Activated naive CD4-positive, alpha-beta T cell (primary cell): Measurements from ENCODE around the gene ADRM1.

Experiments
- DNase-seq, 4 experiments: peaks; one replicate each; lab custom pipeline; 2025; lab: John Stamatoyannopoulos, UW

Gene ADRM1

DNA sequence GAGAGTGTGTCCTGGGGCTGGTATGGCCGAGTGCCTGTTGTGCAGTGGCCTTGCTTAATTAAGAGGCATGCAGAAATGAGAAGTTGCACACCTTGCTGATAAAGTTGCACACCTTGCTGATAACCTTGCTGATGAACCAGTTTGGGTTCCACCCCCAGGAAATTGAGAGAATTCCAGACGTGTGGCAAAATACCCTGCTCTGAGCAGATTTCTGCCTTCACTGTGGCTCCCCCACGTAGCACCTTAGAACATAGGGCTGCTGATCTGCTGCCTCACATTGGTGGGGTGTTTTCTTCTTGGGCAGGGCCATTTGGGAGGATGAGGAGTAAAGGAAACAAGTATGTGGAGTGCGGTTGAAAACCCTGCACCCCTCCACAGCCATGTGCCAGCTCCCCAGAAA, 22.5 kb upstream of the ADRM1 start:
- DNase-seq: no peak

DNA sequence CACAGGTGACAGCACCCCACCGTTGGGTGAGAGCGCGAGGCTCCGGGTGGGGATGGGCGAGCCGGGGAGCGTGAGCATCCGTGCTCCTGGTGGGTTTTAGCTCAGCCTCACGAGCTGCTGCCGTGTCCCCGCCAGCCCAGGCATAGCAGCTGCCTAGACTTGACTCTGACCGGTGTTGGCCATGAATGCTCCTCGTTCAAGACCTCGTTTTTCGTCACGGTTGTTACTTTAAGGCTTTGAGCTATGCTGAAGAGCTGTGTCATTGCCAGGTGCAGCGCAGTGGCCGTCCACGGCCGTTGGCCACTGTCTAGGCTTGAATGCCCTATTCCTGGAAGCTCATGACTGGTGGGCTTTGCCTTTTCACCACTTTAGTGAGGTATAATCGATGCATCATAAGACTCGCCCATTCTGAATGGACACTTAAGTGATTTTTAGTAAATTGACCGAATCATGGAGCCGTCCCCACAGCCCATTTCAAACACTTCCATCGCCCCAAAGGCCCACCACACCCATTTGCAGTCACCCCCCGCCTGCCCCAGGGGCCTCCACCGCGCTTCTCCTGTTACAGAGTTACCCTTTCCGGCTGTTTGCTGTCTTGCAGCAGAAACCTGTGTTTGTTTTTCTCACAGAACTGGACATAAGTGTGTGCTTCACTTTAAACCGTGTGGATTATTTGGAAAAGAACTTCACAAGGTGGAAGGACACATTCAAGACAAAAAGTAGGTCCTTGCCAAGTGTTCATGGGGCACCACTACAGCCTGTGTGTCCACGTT, 21.4 kb upstream of the ADRM1 start:
- DNase-seq: no peak

DNA sequence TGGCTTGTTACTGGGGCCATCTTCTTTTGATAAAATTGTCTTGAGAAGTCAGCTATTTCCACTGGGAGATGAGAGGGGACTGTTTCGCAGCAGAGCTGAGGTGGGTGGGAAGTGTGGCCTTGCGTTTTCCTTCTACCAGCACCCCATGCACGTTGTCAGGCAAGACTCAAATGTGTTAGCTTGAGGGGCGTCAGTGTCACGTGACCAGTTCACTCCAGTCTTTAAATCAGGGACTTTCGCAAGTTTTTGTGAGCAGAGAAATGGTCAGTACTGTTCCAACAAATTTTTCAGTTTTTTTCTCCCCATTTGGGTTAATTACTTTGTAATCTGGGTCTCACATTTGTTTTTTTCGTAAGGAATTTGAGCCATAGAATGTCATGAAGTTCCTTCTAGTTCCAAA, 20.7 kb upstream of the ADRM1 start:
- no peak for DNase-seq

DNA sequence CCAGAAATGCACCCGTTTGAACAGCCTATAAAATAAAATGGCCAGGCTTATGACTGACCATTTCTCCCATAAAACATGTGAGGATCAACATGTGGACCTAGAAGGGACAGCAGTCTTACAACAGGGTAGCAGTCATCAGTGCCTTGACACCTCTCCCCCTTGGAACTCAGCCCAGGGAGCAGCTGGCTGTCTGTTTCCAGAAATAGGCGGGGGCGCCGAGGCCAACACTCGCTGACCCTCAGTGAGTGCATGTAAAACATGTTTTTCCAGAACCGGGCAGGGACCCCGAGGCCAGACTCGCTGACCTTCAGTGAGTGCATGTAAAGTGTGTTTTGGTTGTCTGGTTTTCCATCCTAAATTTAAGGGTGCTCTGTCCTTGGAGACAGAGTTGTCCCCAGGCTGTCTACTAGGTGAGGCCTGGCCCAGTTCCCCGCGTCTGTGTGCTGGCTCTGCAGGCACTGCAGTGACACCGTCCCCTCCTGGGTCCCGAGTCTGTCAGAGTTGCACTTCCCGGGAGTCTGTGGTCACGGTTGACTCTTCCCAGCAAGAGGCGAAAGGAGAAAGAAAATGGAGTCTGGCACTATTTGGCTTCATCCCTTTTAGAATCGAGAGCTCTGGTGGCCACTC, 19.8 kb upstream of the ADRM1 start:
- DNase-seq: no peak

DNA sequence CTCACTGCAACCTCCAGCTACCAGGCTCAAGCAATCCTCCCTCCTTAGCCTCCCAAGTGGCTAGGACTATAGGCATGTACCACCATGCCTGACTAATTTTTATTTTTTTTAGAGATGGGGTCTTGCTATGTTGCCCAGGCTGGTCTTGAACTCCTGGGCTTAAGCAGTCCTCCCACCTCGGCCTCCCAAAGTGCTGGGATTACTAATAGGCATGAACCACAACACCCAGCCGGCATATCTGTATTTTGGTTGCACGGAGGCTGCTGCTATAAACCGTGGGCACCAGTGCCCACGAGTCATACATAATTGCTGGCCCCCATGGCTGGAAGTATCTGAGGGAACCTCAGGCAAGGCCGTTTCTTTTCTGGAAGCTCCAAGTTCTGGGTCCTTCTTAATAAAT, 18.3 kb upstream of the ADRM1 start:
- no peak for DNase-seq

DNA sequence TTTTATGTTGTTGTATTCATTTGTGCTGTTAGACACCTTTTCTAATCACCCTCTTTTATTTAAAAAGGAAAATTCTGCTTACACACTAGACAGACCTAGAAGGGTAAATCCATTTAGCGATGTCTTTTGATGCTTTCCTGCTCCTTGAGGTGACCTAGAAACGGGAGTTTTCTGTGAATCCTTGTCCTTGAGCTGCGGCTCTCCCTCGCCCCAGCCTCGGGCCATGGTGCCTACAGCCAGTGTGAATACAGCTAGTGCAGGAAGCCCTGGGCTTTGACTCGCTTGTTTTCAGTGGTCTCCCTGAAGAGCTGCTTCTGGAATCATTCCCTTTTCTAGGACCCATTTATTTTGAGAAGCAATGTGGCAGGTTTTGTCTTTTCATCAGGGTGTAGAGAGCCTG, 17.6 kb upstream of the ADRM1 start:
- DNase-seq: no peak

DNA sequence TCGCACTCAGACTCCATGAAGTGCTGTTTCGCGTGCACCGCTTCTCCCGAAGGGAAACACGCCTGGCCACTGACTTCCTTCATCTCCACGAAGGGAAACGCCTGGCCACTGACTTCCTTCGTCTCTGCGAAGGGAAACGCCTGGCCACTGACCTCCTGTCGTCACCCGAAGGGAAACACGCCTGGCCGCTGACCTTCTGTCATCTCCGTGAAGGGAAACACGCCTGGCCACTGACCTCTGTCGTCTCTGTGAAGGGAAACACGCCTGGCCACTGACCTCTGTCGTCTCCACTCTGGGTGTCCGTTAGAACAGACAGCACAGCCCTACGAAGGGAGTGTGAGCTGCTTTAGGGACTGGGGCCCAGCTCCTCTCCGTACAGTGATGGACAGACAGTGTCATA, 17.1 kb upstream of the ADRM1 start:
- no peak for DNase-seq

DNA sequence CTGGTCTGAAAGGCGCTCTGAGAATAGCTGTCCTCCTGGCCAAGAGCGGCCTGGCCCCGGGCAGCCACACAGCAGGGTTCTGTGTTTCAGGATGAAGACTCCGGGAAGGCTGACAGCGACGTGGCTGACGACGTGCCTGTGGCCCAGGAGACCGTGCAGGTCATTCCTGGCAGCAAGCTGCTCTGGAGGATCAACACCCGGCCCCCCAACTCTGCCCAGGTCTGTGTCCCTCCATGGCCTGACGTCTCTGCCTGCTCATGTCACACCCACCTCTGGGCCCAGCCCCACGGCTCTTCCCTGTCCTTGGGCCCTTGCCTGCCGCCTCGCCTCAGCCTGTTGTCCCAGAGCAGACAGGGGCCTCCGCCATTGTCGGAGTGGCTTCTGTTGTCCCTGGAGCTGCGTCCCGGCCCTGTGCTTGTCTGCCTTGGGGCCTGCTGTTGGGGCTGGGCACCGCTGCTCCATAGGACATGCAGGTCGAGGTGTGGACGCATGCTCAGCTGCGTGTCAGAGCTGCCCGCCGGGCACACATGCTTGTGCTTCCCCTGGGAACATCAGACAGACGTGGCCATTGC, 16.2 kb upstream of the ADRM1 start:
- DNase-seq: no peak

DNA sequence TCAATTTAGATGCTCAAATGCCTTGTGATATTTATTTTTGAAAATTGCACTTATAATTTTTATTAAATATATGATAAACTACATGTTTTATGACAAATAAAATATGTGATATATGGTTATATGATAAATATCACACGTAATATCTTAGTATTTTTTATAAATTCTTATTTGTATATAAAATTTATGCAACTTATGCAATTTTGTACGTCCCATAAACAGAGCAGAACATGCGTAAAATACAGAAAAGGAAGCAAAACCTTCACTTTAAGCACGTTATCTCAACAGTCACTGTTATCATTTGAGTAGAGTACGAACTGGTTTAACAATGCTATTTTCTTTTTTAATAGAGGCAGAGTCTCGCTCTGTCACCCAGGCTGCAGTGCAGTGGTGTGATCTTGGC, 15.7 kb upstream of the ADRM1 start:
- DNase-seq: no peak

DNA sequence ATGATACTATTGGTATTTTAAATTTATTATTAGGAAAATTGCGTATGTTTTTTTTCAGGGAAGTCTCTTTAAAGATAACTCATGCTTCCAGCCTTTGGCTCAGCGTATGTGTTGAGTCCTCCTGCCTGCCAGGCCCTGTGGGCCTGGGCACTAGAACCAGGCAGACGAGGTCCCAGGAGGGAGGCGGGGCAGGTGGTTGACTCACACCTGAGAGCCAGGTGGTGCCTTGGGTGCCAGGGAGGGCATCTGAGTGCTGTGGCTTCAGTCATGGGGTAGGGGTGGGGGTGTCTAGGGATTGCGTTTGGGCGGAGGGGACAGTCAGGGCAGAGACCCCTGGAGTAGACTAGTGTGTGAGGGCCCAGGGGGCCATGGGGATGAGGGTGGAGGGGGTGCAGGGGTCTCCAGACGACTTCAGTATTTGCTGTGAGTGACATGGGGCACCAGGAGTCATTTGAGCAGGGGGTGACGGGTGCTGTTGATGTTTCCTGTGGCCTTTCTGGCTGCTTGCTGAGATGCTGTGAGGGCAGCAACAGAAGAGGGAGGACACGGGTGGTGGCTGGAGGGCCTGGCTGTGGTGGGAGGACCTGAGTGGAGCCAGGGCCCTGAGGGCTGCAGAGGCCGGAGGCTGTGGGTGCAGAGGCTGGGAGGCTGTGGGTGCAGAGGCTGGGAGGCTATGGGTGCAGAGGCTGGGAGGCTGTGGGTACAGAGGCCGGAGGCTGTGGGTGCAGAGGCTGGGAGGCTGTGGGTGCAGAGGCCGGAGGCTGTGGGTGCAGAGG, 14.8 kb upstream of the ADRM1 start:
- no peak for DNase-seq

DNA sequence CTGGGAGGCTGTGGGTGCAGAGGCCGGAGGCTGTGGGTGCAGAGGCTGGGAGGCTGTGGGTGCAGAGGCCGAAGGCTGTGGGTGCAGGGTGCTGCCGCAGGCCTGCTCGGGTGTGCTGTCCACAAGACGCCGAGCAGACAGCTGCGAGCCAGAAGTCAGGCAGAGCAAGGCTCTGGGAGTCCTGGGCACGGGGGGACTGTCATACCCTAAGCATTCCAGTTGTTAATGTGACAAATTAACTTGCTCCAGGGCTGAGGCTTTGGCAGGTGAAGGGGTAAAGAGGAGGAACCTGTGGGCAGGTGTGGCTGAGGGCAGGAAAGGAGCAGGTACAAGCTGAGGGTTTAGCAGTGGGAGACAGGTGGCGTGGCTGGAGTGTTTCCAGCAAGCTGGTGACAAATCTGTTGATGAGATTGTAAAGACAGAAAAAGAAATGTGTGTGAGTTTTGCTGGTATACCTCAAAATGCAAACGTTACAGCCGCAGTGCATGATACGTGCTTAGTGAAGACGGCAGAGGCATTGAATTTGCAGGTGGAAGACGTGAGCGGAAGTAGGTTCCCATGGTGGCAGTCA, 14.2 kb upstream of the ADRM1 start:
- no peak for DNase-seq

DNA sequence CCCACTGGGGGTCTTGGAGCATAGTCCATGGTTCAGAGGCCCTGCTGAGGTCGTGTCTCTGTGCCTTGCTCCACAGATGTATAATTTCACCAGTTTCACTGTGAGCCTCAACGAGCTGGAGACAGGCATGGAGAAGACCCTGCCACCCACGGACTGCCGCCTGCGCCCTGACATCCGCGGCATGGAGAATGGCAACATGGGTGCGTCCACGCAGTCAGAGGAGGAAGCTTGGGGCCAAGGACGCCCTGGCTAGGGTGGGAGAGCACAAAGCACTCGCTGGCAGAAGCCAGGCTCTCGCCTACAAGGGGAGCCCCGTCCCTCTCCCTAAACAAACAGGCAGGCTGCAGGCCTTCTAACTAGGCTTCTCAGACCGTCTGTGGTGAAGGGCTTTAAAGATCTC, 13.7 kb upstream of the ADRM1 start:
- no peak for DNase-seq

DNA sequence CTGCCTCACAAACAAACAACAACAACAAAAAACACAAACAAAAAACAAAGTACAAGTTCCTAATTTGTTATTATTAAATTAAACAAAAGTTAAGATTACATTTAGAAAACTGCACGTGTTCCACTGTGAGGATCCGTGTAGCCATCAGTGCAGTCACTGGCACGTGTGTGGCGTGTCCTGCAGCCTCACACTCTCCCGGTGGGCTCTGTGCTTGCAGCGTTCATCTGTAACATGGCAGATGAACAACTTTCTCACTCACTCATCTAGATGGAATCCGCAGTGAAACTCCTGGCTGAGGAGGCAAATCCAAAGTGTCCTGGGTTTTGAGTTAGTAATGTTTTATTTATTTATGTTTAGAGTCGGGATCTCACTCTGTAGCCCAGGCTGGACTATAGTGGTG, 12.9 kb upstream of the ADRM1 start:
- DNase-seq: no peak

DNA sequence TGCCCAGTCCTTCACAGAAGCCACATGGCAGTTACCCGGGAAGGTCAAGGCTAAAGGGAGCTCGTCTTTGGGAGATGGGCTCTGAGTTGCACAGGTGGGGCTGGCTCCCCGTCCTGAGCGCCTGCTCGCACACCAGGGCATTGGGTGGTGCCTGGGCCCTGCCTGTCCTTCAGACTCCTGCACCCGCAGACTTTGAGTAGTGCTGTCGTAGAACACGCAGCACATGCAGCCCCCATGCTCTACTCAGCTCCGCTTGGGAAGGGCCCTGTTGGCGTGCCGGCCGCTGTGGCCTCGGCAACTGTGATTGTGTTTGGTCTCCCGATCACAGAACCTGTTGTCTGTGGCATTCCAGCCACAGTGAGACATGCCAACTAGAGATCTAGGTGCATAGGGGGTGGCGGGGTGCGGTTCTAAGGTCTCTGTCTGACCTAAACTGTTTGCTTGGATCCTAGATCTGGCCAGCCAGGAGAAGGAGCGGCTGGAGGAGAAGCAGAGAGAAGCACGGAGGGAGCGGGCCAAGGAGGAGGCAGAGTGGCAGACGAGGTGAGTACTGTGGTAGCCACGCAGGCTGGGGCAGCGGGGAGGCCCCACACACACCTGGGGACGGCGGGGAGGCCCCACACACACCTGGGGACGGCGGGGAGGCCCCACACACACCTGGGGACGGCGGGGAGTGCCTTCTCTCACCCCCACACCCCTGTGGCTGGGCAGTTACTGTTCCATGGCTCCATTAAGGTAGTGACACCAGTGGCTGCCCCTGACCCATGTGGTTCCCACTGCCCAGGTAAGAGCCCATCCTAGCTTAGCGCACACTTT, 11.3 kb upstream of the ADRM1 start:
- DNase-seq: no peak

DNA sequence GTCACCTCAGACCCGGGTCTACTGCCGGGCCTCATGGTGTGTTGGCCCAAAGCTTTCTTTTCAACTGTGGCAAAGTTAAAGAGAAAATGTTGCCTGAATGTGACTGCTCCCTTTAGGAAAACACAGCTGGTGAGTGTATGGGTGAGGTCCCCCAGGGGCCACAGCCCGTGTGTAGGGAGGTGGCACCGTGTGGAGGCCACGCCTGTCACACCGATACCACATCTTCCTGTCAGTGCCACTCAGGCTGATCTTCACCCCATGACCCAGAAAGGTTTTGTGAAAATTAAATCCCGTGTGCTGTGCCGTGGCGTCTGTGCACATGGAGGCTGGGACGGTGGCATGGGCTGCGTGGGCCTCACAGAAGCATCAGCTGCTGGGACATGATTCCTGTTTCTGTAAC, 10.7 kb upstream of the ADRM1 start:
- DNase-seq: no peak

DNA sequence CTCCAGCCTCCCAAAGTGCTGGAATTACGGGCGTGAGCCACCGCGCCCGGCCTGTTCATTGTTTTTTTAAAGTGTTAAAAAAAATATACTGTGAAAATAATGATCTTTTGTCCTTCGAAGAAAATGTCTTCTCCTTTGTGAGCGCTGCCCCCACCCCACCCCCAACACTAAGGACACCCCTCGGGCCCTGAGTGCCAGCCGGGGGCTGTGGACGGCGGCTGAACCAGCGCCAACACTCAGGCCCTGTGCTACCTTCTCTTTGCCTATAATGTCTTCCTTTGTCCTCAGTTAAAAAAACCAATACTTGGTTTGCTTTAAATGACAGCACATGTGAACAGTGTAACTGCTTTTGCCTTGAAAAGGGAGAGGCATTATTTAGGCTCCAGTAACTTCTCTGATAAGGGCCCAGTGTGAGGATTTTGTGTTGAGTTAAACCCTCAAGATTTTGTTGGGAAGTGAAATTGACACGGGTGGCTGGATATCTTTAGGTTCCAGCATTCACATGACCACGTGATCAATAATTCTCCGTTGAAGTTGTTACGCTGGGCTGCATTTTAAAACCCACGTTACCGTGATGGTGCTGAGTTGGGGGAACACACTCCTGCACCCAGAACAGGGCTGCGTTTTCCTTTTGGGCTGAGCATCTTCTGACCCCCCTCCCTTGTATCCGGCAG, 9.5 kb upstream of the ADRM1 start:
- no peak for DNase-seq

DNA sequence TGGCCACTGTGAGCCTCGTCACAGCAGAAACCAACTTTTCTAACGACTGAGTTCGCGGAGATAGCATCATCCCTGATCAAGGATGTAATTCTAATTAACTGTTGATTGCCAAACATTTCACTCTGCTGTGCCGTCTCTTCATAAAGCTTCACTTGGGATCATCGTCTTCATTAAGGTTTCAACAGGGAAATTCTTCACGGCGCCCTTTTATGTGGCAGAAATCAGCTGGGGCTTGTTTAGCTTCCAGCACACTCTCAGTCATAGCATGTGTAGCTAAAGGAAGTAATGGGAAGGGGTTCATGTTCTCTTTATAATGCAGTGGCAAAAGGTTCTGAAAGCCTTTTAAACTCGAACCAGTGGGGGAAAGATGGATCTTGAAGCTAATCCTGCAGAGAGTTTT, 8.9 kb upstream of the ADRM1 start:
- no peak for DNase-seq

DNA sequence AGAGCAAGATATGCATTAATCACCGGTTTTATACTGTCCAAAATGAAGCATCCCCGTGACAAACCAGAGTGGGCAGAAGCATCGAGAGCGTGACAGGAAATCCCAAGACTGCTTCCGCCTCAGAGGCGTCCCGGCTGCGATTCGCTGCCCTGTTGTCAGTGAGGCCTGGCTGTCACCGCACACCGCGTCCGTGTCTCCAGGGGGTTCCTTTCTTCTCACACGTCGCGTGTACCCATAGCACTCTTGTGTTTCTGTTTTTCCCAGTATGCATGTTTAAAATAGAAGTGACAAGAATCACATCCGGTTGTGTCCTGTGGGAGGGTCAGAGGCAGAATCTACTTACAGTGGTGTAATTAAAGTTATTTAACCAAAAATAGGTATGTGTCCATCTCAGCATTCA, 8.3 kb upstream of the ADRM1 start:
- no peak for DNase-seq

DNA sequence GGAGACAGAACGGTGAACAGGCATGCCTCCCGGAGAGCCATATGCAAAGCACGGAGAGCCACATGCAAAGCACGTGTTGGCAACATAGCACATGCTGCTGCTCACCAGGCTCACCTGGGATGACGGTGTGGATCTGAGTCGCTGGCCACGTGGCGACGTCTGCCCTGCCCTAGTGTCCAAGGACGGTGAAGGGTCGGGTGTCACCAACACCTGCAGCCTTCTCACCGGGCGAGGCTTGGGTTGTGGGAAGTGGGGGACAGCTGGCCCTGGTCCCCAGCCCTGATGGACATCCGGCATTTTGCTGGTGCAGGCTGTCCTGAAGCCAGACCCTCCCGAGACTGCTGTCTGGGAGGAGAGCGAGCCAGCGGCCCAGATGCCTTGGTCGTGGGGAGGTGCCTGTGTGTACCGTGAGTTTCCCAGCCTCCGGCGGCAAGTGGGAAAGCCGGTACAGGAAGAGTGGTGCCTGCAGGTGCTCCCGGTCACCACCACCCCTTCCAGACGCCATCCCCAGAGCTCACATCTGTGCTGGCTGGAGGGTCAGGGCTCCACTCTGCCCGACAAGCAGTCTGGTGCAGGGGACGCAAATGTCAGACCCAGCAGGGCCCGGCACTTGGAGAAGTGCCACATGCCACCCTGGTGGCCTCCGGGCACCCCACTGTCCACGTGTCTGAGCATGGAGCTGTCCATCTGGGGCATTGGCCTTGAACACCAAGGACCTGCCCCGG, 5.9 kb upstream of the ADRM1 start:
- no peak for DNase-seq

DNA sequence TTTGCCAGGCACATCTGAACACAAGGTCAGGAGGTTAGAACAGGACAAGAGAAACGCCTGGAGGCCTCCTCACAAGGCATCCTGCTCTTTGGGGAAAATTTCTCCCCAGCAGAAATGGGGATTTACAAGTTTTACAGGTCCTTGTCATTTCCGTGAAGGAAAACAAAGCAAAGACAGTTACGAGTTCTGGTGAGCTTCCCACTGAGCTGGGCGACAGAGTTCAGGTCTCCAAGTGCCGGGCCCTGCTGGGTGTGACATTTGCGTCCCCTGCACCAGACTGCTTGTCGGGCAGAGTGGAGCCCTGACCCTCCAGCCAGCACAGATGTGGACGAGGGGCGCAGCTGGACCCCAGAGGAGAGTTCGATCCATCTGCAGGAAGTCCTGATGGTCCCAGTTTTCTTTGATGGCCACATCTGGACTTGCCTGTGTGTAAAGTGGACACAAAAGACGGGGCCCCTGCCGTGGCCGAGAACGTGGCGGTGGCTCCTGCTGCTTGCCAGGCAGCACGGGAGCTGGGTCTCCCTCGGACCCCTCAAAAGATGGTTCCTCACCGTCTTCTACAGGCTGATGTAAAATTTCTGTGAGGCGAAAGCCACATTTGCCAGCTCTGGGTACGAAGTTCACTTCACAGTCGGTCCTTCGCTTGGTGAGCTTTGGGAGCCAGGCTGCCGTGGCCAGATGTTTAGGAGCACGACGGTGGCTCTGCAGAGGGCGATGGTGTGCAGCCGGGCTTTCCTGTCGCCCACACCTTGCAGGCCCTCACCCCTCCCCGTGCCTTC, 5.2 kb upstream of the ADRM1 start:
- no peak for DNase-seq
